ENCODE results near the gene DCANP1.
A peak's percentile ranks its signal among the peaks of the same experiment; 100 is the strongest.

The DCANP1 gene

DNA sequence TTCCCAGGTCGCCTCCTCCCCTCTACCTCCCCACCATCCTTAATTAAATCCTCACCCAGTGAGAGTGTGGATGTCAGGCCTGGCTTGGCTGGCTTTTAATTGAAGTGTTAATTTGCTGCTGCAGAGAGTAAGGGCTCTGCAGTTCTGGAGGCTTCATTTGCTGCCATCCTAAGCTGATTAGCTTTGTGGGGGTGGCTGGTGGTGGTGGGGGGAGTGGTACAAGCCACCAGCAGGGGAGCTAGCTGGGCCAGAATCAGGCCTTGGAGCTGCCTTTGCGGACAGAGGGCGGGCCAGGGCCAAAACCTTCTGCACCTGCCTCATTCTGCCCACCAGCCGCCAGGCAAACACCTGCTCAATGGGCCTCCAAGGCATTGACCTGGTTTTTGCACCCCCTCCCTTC lies 31.8 kb upstream of the DCANP1 start:
- DNase-seq, result no peak

DNA sequence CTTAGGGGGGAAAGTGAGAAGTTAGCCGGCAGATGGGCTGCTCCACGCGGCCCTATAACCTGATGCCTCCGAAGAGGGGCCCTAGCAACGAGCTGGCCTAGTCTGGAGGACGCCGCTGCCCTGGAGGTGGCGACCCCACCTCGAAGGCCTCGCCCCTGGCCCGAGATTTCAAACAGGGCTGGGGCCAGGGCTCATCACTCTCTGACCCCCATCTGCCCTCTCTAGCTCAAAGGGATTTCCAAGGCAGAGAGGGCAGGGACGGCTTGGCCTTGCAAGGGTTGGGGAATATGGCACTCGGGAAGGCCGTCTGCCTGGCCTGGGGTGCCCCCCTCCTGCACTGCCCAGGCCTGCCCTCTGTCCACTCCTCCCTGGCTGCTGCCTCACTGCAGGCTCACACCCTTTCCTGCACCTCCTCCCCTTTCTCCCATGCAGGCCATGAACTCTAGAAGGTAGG lies 30.5 kb upstream of the DCANP1 start:
- DNase-seq, result no peak

GRCh38 chr5:135476615-135477581 lies 29.8 kb upstream of the DCANP1 start:
- DNase-seq, result no peak

DNA sequence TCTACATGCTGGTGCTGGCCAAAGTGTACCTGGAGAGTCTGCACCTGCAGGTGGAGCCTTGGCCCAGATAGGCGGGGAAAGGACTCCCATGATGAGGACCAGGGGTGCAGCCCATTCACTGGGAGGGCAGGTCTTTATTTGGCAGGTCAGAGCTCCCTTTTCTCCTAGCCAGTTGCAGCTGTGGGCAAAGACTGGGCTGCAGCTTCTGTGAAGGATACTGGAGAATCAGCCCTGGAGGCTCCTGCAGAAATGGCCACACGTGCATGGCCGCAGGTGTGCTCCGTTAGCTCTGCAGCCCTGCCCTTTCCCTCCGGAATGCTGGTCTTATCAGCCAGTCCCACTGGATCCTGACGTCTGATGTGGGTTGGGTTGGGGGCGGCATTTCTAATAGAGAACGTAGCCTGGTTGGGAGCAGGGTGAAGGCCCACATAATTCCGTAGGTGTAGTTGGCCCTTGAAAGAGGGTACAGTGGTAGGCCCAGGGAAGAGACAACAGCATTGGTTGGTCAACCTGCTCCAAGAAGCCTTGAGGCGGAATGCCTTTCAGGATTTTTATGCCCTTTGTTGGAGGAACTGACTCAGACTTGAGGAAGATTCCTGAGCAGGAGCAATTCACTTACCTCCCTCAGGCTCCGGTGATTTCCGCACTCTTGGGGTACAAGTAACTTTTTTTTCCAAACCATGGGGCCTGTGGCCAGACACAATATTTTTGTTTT lies 27.0 kb upstream of the DCANP1 start:
- DNase-seq, result no peak

DNA sequence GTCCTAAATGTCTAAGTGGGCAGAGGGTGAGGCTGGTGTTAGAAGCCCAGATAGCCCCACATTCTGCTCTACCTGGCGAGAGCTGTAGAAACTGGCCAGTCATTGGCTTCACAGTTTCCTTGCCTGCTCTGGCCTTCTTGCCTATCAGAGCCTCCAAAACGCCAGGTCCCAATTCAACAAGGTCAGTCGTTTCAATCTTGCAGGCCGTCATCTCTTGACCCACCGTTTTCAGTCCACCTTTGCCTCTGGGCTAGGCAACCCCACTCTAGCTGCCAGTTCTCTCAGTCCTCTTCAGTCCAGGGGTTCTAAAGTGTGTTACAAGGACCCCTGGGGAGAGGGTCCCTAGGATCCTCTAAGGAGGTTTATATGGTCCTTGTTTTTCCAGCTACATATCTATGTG lies 25.0 kb upstream of the DCANP1 start:
- DNase-seq, result no peak

- no peak for DNase-seq
Observed at GRCh38 chr5:135471726-135472125, 24.6 kb upstream of the DCANP1 start.

- no peak for DNase-seq
Observed at GRCh38 chr5:135469911-135470310, 22.8 kb upstream of the DCANP1 start.

GRCh38 chr5:135468541-135468940 lies 21.4 kb upstream of the DCANP1 start:
- no peak for DNase-seq

GRCh38 chr5:135467871-135468485 lies 20.8 kb upstream of the DCANP1 start:
- DNase-seq, result no peak

DNA sequence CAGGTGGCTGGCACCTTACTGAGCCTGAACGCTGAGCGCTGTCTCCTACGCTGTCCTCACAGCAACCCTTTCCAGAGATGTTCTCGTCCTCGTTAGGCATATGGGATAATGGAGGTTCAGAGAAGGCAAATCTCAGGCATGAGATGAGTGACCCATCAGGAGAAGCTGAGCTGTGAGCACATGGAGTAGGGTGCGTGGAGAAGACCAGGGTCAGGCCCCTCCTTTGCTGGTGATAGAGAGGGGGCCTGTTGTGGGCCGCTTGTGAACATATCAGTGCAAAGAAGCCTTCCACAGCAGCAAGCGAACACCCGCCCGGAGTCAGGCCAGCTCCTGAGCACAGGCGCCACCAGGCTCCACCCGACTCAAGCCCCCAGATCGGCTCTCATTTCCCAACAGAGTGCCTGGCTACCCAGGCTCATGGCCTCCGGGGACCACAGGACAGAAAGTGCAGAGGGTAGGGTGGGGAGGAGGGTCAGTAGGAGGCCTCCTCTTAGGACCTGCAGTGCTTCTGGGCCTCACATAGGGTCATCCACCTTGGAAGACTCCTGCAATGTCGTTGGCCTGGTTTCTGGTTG lies 20.0 kb upstream of the DCANP1 start:
- no peak for DNase-seq

DNA sequence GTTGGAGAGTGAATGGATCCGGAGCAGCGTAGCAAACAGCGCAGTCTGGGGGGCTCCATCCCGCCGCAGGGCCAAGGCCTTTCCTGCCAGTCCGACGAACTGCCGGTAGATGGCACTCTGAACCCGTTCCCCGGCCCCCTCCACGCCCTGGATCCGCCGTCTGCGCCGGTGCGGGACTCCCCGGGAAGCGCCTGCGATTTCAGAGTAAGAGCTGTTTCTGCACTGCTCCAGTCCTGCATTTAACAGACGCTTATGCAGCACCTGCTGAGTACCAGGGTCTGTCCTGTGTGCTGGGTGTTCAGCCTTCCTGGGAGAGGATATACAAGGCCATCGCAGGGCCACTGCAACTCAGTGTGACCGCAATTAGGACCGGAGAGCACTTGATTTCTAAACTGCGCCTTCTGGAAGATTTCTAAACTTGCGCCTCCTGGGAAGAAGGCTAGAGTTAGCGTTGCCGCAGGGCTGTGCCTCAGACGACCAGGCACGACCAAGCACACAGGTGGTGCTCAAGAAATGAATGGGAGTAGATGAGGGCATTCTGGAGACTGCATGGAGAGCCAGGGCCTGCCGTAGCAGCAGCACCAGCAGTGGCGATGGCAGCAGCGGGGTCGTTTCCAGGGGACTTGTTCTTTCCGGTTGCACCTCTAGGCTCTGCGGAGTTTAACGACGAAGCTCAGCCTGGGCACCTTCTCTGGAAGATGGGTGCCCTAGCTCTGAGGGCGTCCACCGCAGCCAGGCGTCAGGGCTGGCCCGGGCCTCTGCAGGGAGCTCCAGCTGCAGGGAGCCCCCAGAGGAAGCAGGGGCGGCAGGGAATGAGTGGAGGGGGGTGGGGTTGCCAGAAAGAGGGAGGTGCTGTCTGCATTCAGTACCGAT lies 19.3 kb upstream of the DCANP1 start:
- peak; percentile 48 for DNase-seq

DNA sequence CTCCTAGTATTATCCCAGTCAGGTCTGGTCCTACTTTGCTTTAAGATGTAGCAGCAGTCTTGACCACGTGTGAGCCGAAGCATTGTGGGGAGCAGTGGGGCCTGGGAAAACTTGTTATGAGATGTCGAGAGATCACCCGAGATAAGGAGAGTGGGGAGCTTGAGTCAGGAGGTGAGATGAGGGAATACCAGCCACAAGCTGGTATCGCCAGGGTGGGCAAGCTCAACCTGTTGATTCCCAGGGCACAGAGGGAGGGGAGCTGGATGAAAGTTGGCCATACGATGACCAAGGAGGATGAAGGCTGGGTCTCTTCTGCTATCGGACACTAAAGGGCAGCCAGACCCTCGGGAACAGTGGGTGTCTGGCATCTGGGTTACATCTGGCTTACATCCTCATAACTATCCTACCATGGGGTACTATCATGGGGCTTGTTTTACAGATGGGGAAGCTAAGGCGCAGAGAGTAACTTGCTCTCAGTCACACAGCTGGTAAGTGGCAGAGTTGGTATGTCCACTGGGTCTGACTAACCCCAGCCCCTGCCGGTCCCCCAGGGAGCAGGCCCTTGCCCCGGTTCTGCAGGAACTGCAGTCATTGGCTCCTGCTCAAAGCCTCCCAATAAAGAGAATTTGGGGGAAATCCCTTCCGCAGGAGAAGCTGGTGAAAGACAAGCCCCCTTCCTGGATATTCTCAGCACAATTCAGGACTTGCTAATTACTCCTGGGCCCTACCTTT lies 18.4 kb upstream of the DCANP1 start:
- no peak for DNase-seq

GRCh38 chr5:135462304-135462703 lies 15.2 kb upstream of the DCANP1 start:
- DNase-seq, result peak; percentile 1

GRCh38 chr5:135461481-135462151 lies 14.5 kb upstream of the DCANP1 start:
- DNase-seq, result no peak

DNA sequence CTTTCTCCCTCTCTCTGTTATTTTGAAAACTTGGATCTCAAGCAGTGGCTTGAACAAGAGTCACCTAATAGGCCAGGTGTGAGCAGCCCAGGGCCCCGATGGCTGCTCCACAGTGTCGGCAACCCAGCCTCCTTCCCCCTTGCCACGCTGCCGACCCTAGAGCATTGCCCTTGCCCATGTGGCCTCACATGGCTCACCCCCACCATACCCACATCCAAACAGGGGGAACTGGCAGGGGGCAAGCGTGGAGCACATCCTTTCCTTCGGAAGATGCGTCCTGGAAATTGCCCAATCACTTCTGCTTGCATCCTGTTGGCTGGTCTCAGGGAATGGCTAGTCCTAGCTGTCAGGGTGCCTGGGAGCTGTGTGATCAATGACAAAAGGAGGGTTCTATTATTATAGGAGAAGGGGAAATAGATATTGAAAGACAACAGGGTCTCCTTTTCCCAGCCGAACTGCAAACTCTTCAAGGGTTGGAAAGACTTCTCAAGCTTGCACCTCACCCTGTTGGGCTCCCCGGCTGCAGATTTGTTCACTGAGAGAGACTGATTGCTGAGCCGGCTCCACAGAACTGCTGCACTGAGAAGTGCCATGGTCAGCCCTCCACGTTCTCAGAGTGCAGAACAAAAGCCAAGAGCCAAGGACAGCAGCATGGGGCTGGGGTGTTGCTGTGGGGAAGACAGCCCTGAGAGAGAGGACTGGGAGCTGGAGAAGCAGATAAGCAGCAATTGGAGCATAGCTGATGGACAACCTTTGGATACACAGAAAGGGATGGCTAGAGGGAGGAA lies 13.3 kb upstream of the DCANP1 start:
- no peak for DNase-seq

DNA sequence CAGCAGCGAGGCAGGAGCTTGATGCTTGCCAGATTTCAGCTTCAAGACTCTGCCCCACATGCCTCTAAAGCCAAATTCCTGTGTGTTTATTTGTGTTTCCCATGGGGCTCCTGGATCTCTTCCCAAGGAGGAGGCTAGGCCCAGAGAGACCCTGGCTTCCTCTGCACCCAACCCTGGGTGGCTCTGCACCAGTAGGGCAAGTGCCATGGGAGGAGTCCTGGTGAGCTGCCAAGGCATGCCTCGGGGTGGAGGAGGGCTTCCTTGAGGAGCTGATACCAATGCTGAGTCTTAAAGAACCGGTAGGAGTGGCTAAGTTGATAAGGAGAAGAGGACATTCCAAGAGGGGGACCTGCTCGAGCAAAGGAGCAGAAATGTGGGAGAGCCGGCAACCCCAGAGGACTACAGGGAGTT lies 11.8 kb upstream of the DCANP1 start:
- peak; percentile 5 for DNase-seq

DNA sequence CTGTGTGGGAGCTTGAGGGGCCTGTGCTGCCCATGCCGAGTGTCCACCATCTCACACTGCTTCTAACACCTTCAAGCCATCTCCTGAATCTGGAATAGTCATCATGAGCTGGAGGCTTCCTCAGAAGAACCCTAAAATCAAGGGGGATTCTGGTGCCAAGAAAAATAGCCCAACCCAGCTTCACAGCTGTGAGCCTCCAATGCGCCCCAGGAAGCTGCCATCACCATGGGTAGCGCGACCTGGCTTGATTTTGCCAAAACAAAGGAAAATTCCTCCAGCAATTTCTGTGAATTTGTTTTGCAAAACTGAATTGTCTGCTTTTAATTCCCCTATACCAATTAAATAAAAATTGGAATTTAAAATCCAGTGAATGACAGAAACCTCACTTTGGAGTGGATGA lies 11.2 kb upstream of the DCANP1 start:
- no peak for DNase-seq

DNA sequence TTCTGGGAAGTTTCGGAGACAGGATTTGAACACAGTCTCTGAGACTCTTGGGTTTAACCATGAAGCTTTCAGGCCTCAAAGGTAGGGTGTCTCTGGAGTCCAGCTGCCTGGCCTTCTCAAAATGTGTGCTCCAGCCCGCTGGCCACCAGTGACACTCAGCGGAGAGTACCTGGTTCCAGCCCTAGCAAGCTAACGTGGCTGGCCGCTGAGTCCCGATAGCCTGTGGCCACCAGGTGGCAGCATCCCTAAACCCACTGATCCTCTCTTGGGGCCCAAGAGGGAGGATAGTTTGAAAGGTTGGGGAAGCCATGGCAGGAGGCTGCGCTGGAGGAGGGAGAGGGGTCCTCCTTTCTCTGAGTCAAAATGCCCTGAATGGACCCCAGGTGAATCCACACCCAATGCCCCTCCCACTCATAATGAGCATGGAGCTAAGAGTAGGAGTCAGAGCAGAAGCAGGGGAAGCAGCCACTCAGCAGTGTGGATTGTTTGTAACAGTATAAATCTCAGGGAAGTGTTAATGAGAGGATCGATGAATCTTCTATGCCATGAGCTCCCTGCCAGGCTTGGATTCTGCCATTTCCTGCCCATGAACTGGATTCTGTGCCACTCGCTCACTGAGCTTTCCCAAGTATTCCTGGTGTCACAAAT lies 10.4 kb upstream of the DCANP1 start:
- peak; percentile 29 for DNase-seq
